ENCODE data around the gene CCDC86.

DNA sequence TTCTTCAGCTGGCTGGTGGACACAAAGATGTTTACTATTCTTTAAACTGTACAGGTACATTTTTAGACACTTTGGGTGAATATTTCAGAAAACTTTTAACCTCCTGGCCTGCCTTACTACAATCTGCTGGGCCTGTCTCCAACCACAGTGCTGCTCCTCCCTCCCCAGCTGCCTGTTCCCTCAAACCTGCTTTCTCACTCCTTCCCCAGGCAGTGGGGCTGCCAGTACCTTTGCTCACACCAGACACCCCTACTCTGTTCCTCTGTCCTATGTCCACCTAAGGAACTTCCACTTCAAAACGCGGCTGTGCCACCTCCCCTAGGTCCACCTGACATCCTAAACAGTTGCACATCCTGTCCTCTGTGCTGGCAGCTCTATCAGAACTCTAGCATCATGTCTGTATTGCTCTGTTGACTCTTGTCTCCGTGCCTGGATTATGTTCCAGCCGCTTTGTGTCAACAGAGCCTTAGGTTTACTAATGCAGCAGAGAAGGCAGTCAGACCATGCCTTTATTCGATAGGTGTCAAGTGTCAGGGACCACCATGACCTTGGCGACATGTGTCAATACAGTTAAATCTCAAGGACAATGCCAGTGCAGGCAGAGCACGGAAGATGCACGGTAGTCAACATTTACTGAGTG is 38.9 kb downstream of the CCDC86 start:
- TF ChIP-seq, protein P1, sequence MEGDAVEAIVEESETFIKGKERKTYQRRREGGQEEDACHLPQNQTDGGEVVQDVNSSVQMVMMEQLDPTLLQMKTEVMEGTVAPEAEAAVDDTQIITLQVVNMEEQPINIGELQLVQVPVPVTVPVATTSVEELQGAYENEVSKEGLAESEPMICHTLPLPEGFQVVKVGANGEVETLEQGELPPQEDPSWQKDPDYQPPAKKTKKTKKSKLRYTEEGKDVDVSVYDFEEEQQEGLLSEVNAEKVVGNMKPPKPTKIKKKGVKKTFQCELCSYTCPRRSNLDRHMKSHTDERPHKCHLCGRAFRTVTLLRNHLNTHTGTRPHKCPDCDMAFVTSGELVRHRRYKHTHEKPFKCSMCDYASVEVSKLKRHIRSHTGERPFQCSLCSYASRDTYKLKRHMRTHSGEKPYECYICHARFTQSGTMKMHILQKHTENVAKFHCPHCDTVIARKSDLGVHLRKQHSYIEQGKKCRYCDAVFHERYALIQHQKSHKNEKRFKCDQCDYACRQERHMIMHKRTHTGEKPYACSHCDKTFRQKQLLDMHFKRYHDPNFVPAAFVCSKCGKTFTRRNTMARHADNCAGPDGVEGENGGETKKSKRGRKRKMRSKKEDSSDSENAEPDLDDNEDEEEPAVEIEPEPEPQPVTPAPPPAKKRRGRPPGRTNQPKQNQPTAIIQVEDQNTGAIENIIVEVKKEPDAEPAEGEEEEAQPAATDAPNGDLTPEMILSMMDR (IDR thresholded peaks at IDR 0.05): no peak
- TF ChIP-seq POLR2A (IDR thresholded peaks at IDR 0.05) (no peak), EP300 (IDR thresholded peaks at IDR 0.05) (no peak), POLR2AphosphoS5 (IDR thresholded peaks at IDR 0.05) (no peak)
